Raji (cell line): ENCODE results near the gene ITK.

ENCODE experiments used
- POLR2A ChIP-seq: IDR thresholded peaks from 2 replicates; pipeline ENCODE4 v1.6.1; 2011; ENCODE audit warnings: low read depth, low read length, control low read depth; ENCODE audit not compliant: insufficient read depth

The ITK gene

GRCh38 chr5:157247267-157247666 is 66.6 kb downstream of the ITK start:
- TF ChIP-seq POLR2A = no peak

GRCh38 chr5:157248821-157249470 is 68.3 kb downstream of the ITK start:
- TF ChIP-seq POLR2A = no peak

- no peak for TF ChIP-seq POLR2A
Measured at GRCh38 chr5:157252711-157253465, 72.2 kb downstream of the ITK start.

GRCh38 chr5:157253547-157253946 is 72.9 kb downstream of the ITK start:
- no peak for TF ChIP-seq POLR2A

GRCh38 chr5:157258450-157258849 is 77.8 kb downstream of the ITK start:
- TF ChIP-seq POLR2A = no peak

- no peak for TF ChIP-seq POLR2A
Measured at GRCh38 chr5:157259699-157260098, 79.1 kb downstream of the ITK start.

- no peak for TF ChIP-seq POLR2A
Measured at GRCh38 chr5:157263496-157264090, 83.0 kb downstream of the ITK start.

GRCh38 chr5:157265714-157266285 is 85.2 kb downstream of the ITK start, which contains the start of gene CYFIP2:
CYFIP2 (plus strand) TSS chr5:157266123; CDS start chr5:157285362, 19,239 bp downstream.
- TF ChIP-seq POLR2A = peak; percentile 79

GRCh38 chr5:157266286-157267007 is 85.8 kb downstream of the ITK start:
- TF ChIP-seq POLR2A = no peak

GRCh38 chr5:157267025-157267424 is 86.4 kb downstream of the ITK start:
- no peak for TF ChIP-seq POLR2A

- no peak for TF ChIP-seq POLR2A
Measured at GRCh38 chr5:157267761-157268480, 87.3 kb downstream of the ITK start.

- TF ChIP-seq POLR2A = peak; percentile 61
Measured at GRCh38 chr5:157269165-157269671, 88.6 kb downstream of the ITK start.

- TF ChIP-seq POLR2A = no peak
Measured at GRCh38 chr5:157269761-157270272, 89.2 kb downstream of the ITK start.

- no peak for TF ChIP-seq POLR2A
Measured at GRCh38 chr5:157270771-157271170, 90.1 kb downstream of the ITK start.
